Skeletal muscle tissue (tissue), 4 donors: ENCODE data around the gene ANKH. TPM values are rescaled to one million over a fixed set of nuclear protein-coding genes. Genes with fewer than 3 reads are reported as not detected.

Source experiments
- H3K27ac ChIP-seq: one replicate; pipeline ENCODE4 v1.7.0; 2013; ENCODE audit warnings: mild to moderate bottlenecking, low read depth, low read length, inconsistent platforms
- H3K27me3 ChIP-seq, 3 donors: one replicate each; pipeline ENCODE4 v1.7.0; 2013; ENCODE audit warnings: low read length in 3 of 3; ENCODE audit not compliant: control insufficient read depth in 3 of 3, insufficient read depth in 3 of 3
- H3K36me3 ChIP-seq, 3 donors: one replicate each; pipeline ENCODE4 v1.7.0; 2013; ENCODE audit warnings: low read length in 3 of 3; ENCODE audit not compliant: control insufficient read depth in 3 of 3, insufficient read depth in 3 of 3
- H3K4me1 ChIP-seq, 3 donors: one replicate each; pipeline ENCODE4 v1.7.0; 2013; ENCODE audit warnings: low read length in 3 of 3, mild to moderate bottlenecking in 3 of 3; ENCODE audit not compliant: control insufficient read depth in 3 of 3, insufficient read depth in 3 of 3
- H3K4me3 ChIP-seq, 3 donors: one replicate each; pipeline ENCODE4 v1.7.0; 2013; ENCODE audit warnings: low read length in 3 of 3
- H3K9ac ChIP-seq, 3 donors: one replicate each; pipeline ENCODE4 v1.7.0; 2013; ENCODE audit warnings: low read length in 3 of 3, mild to moderate bottlenecking in 3 of 3, moderate library complexity in 2 of 3, low read depth in 1 of 3
- H3K9me3 ChIP-seq, 3 donors: one replicate each; pipeline ENCODE4 v1.7.0; 2013; ENCODE audit warnings: low read length in 3 of 3; ENCODE audit not compliant: control insufficient read depth in 3 of 3
- total RNA-seq: library from RNA; depleted of rRNA; stranded (reverse); fragments of >200 nt; gene quantifications from one replicate; pipeline ENCODE4 v1.2.3, GENCODE V29; 2014
- donor health status: Osteomylitis.

Gene ANKH
- total RNA-seq, 1 donor from 2014 or later: 13.0 TPM

DNA sequence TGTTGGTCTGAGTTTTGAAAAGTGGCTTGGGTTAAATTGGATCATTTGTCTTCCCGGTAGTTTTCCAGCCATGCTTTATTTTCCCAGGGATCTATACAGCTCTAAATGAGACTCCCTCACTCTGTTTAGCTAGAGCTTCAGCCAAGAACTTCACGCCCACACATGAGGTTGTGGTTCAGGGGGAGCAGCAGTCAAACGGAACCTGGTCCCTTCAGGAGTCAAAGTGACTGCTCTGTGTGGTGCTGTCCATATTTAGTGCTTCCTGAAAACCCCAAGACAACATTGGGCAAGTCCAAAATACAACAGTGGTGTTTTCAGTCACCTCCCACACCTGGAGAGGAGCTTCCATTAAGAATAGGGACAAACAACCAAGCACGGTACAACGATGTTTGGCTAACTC, 90.5 kb downstream of the ANKH start:
- H3K27ac ChIP-seq: no peak overlapping the region
- peaks cover 16 to 46% (median 20%) of the 10 kb centered on the region in 3 donors for H3K4me1 ChIP-seq
- no peaks in the 10 kb centered on the region for H3K36me3 ChIP-seq
- H3K9ac ChIP-seq: no peak overlapping the region
- H3K4me3 ChIP-seq: no peak overlapping the region
- H3K27me3 ChIP-seq: no peaks in the 10 kb centered on the region
- no peaks in the 10 kb centered on the region for H3K9me3 ChIP-seq

DNA sequence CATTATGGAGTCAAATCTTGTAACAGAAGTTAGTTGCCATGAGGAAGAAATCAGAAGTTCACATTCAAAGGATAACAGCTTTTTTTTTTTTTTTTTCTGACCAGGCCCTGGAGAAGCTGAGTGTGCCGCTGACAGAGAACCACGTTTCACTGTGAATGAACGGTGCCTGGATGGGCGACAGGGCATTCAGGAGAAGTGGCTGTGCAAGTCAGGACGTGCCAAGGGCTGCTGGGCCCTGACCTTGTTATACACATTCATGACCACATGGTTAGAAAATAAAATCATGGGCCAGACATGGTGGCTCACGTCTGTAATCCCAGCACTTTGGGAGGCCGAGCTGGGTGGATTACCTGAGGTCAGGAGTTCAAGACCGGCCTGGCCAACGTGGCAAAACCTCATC, 91.6 kb downstream of the ANKH start:
- Histone ChIP-seq H3K4me3 (no peak overlapping the region), H3K36me3 (no peaks in the 10 kb centered on the region), H3K27me3 (no peaks in the 10 kb centered on the region), H3K4me1 (peaks cover 18 to 52% (median 25%) of the 10 kb centered on the region in 3 donors), H3K9ac (no peak overlapping the region), H3K27ac (no peak overlapping the region), H3K9me3 (no peaks in the 10 kb centered on the region)

DNA sequence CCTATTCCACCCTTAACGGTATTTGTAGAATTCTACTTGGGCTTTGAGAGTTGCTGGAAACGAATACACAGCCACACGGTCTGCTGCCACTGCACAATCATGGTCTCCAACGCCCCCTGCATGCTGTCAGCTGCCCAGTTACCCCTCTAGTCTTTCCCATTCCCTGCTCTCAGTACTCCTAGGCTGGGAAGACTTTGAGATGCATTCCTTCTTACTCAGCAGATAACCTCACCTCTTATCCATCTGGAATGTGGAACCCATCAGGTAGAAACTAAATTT, 92.8 kb downstream of the ANKH start:
- Histone ChIP-seq H3K4me1 (peaks cover 16 to 48% (median 25%) of the 10 kb centered on the region in 3 donors), H3K4me3 (no peak overlapping the region), H3K36me3 (no peaks in the 10 kb centered on the region), H3K9me3 (no peaks in the 10 kb centered on the region), H3K27me3 (no peaks in the 10 kb centered on the region), H3K9ac (no peak overlapping the region), H3K27ac (no peak overlapping the region)

DNA sequence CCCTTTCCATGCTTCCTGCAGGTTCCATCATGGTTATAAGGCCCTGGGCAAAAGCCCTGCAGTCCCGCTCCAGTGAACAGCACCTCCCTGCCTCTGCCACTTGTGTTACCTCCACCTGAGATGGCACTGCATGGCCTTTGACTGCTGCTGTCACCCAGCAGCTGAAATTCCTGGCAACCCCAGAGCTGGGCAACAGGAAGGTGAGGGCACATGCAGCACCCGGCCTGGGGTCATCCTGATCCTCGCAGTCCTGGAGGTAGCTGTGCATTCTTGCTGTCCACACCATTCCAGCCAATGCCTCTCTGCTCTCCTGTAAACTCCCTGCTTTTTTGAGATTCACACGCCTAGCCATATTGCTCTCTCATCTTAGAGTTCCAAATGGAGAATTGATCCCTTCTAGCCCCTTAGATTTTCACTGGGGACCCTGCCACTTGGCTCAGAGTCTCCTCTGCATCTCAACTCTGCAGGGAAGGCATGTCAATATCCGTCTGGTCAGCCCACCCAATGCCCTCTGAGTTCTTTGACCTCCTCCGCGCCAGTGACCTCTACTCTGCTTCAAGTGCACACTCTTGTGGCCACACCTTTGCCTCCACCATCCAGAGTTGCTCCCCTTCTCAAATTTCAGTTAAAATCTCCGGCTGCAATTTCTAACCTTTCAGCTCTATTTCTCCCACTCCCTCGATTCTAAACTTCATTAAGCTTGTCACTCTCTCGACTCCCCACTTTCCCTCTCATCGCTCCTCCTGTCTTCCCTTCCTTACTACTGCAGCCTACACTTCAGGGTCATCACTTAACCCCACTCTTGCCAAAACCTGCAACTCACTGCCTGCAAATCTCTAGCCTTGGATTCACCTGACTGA, 93.4 kb downstream of the ANKH start:
- H3K27ac ChIP-seq: no peak overlapping the region
- H3K4me1 ChIP-seq: peaks cover 16 to 48% (median 25%) of the 10 kb centered on the region in 3 donors

DNA sequence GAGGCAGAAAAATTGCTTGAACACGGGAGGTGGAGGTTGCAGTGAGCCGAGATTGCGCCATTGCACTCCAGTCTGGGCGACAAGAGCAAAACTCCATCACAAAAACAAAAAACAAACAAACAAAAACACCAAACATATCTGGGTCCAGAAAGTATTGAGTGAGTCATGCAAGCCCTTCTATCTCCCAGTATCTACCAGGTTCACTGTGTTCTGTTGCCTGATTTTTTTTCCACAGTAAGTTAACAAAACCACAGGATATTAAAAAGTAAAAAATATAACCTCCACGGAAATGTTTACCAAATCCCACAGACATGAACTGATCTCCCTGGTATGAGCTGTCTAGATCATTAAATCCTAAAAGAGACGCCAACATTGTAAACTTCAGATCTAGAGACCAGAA, 94.4 kb downstream of the ANKH start:
- Histone ChIP-seq H3K36me3 (no peaks in the 10 kb centered on the region), H3K4me1 (peaks cover 12 to 47% (median 25%) of the 10 kb centered on the region in 3 donors), H3K4me3 (no peak overlapping the region), H3K9ac (no peak overlapping the region), H3K27me3 (no peaks in the 10 kb centered on the region), H3K9me3 (no peaks in the 10 kb centered on the region), H3K27ac (no peak overlapping the region)

More for the DNA sequence above, 93.4 kb downstream of the ANKH start:
- no peaks in the 10 kb centered on the region for H3K36me3 ChIP-seq
- H3K27me3 ChIP-seq: no peaks in the 10 kb centered on the region
- H3K9ac ChIP-seq: no peak overlapping the region
- no peak overlapping the region for H3K4me3 ChIP-seq
- H3K9me3 ChIP-seq: no peaks in the 10 kb centered on the region

DNA sequence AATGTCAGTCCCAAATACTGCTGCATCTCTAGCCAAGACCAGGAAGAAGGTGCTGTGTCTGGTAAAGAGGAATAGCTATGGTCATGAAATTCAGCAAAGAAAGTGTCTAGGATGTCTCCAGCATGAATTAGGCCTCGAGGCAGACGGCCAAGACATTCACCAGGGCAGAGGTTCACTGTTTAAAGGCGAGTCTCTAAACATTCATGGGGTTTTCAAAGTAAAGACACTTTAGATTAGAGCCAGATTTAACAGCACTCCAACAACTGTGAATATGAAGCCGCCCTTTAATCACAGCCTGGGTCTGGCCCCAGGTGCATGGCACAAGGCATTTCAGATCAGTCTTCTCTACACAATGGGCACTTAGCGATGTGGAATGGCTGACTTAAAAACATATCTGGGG, 95.0 kb downstream of the ANKH start:
- Histone ChIP-seq H3K4me1 (peaks cover 12 to 42% (median 24%) of the 10 kb centered on the region in 3 donors), H3K9me3 (no peaks in the 10 kb centered on the region), H3K9ac (no peak overlapping the region), H3K27ac (no peak overlapping the region), H3K27me3 (no peaks in the 10 kb centered on the region), H3K4me3 (no peak overlapping the region), H3K36me3 (no peaks in the 10 kb centered on the region)

DNA sequence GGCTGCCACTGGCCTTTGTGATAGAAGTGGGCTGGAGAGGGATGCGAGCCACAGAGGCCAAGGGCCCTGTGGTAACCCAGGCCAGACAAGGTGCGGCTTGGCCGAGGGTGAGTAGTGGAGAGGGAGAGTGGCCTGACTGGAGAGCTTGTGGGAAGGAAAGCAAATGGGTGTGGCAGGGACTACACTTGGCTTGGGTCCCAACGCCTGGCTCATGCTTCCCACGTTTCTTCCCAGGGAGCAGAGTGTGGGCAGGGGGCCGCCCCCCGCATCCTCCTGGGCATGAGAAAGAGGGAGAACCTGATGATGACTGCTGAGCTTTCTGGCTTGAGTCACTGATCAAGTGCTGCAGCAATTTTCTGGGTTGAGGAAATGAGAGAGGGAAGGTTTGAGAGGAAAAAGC, 95.7 kb downstream of the ANKH start:
- H3K4me3 ChIP-seq: no peak overlapping the region
- no peaks in the 10 kb centered on the region for H3K9me3 ChIP-seq
- no peak overlapping the region for H3K27ac ChIP-seq
- H3K9ac ChIP-seq: no peak overlapping the region
- H3K36me3 ChIP-seq: no peaks in the 10 kb centered on the region
- peaks cover 12 to 39% (median 22%) of the 10 kb centered on the region in 3 donors for H3K4me1 ChIP-seq
- H3K27me3 ChIP-seq: no peaks in the 10 kb centered on the region

DNA sequence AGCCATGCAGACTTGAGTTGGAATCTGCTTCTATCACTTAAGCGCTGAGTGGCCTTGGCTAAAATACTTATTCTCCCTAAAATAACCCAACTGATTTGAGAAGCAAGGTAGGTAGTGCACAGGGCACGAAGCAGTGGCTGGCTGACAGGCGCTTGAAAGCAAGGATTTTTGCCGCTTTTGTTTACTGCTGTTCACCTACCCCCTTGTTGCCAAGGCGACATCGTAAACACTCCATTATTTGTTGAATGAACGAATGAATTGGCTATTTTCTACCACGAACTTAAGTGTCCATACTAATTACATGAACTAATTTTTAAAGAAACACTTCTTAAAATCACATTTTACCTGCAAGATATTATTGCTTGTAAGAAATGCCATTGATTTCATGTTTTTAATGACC, 98.0 kb downstream of the ANKH start:
- H3K27ac ChIP-seq: no peak overlapping the region
- H3K4me1 ChIP-seq: peaks cover 12 to 26% (median 23%) of the 10 kb centered on the region in 3 donors
- no peaks in the 10 kb centered on the region for H3K27me3 ChIP-seq
- peaks cover 0 to 2% (median 0%) of the 10 kb centered on the region in 3 donors for H3K36me3 ChIP-seq
- H3K9me3 ChIP-seq: no peaks in the 10 kb centered on the region
- H3K9ac ChIP-seq: no peak overlapping the region
- H3K4me3 ChIP-seq: no peak overlapping the region

DNA sequence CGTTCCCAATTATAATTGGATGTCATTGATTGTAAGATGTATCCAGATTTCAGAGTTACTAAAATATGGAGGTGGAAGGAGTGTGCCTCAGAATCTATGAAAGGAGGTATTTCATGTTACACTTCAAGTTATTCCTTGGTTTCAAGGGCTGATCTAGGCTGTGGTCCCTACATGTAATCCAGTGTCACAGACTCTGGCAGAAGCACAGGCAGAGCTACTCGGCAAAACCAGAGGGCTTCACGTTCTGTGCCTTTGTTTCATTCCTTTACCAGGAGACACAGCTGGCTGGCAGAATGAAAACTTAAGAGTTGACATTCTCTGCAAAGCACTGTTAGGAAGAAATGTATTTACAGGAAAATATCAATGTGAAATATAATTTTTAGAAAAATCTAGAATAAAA, 99.6 kb downstream of the ANKH start:
- H3K9ac ChIP-seq: no peak overlapping the region
- H3K4me1 ChIP-seq: peaks cover 2 to 18% (median 16%) of the 10 kb centered on the region in 3 donors
- peaks cover 0 to 10% (median 0%) of the 10 kb centered on the region in 3 donors for H3K36me3 ChIP-seq
- H3K27me3 ChIP-seq: no peaks in the 10 kb centered on the region
- no peaks in the 10 kb centered on the region for H3K9me3 ChIP-seq
- no peak overlapping the region for H3K4me3 ChIP-seq
- H3K27ac ChIP-seq: no peak overlapping the region

DNA sequence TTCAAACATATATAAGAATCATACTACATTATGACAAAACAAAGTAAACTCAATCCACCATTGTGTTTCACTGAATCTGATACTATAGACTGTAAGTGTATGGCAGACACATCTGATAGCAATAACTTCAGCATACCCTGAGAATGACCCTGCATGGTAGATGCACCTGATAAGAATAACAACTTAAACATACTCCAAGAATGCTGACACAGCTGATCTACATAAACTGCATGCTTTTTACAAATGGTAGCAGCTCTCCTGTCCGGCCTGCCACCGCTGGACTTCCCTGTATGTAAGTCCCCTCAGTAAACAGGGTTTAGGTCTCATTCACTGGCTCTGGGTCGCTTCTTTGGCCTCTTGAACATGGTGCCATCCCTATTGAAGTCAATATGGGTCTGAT, 100.4 kb downstream of the ANKH start:
- Histone ChIP-seq H3K4me1 (peaks cover 2 to 16% (median 15%) of the 10 kb centered on the region in 3 donors), H3K9me3 (no peaks in the 10 kb centered on the region), H3K27ac (no peak overlapping the region), H3K27me3 (no peaks in the 10 kb centered on the region), H3K4me3 (no peak overlapping the region), H3K9ac (no peak overlapping the region), H3K36me3 (peaks cover 0 to 10% (median 0%) of the 10 kb centered on the region in 3 donors)
